ENCODE data around the gene PCP4L1.
"Not testable (repeated sequence)": the region's sequence is repeated elsewhere in the genome, so short reads cannot be mapped to it uniquely, and the experiment has no call there.

PCP4L1 gene

DNA sequence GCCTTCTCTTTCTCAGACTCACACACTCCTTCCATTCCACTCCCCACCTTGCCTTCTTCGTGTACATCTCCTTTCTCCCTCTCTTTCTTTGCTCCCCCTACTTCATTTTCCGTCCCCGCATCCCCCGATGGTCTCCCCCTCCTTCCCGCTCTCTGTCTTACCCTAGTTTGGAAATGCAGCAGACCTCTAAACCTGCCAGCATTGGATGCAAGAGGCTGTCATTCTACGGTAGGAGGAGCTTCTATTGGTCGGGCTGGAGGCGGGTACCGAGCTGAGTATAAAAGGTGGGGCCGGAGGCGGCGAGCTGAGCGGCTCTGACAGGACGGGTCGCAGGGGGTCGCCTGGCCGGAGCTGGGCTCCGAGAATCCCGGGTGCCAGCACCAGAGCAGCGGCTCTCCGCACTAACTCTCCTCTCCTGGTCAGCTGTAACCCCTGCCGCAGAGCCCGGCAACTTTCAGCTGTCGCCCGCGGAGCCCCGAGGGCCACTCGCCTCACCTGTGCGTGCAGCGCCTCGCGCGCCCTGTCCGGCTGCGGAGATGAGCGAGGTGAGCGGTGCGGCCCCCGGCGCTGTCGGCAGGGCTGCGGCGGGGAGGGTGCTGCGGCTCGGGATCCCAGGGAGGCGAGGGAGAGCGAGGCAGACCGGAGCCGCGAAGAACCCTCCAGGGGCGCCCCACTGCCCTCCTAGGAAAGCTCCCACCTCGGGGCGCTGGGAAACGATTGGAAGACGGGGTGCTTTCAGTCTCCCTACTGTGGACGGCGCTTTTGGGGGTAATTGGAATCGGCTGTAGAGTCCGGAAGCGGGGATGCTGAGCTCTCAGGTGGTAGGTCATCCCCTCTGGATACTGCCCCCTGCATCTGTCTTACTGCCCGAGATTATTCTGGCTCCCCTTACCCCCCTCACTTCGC is at the start of gene PCP4L1:
PCP4L1 (plus strand) TSS at position 307 of the 906 bp plus-strand sequence; CDS start at position 537, 230 bp downstream.
- intact Hi-C loops (cut with DNase I): no loop called here
- peak; percentile 63 to 95 (median 86) for DNase-seq

DNA sequence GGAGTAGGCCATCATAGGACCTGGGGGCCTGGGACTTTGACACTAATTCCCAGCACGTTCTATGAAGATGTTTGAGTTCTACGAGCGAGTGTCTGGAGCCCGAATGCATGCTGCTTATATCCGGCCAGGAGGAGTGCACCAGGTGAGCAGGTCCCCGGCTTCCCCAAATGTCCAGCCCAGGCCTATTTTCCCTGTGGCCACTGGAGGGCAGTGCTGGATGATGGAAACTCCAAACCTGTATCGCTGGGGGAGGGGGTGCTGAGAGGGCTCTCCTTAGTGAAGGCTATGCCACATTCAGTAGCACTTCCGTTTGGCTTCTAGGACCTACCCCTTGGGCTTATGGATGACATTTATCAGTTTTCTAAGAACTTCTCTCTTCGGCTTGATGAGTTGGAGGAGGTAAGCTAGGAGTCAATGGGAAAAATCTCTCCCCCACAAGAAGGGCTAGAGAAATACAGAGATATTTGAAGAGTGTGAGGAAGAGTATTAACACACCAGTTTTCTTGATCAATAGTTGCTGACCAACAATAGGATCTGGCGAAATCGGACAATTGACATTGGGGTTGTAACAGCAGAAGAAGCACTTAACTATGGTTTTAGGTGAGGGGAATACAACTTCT is 48.6 kb upstream of the PCP4L1 start:
- intact Hi-C loops (cut with DNase I): no loop called here
- peak in 41 of 42 donors; percentile 56 to 89 (median 75) for DNase-seq

DNA sequence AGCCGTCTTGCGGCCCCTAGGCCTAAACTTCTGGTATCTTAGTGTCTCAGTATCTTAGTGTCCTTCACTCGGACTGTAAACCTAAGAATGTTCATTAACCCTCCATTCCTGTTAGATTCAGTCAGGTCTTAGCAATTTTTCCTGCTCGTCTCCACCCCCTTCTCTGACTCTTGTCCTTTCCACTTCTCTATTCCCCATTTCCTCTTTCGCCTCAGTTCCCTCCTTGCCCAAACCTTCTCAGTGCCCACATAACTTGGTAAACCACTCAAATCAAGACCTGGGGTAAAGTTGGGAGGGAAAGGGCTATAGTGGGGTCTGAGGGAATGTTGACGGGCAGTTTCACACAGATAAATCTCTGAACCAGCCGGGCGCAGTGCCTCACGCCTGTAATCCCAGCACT is 44.2 kb upstream of the PCP4L1 start:
- intact Hi-C loops (cut with DNase I): no loop called here

DNA sequence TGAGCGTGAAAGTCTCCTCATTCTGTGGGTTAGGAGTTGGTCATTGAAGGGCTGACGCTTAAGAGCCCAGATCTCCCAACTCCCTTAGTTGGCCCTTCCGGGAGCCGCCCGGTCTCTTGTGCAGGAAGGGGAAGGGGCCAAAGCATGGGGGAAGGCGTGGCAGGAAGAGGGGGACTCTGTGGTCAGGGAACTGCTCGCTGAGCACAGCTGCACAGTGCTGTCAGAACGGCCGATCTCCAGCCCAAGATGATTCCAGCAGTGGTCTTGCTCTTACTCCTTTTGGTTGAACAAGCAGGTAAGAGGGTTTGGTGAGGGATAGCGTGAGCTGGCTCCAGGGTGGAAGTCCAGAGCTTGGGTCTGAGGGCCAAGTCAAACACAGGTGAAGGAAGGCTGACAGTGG is 43.5 kb upstream of the PCP4L1 start, which contains the start of gene FCER1G:
FCER1G (plus strand) TSS at position 220 of the 400 bp plus-strand sequence; CDS start at position 247, 27 bp downstream.
- intact Hi-C loops (cut with DNase I): no loop called here
- peak in 16 of 42 donors; percentile 33 to 68 (median 52) for DNase-seq

More for the DNA sequence above, 44.2 kb upstream of the PCP4L1 start:
- no peak for DNase-seq

DNA sequence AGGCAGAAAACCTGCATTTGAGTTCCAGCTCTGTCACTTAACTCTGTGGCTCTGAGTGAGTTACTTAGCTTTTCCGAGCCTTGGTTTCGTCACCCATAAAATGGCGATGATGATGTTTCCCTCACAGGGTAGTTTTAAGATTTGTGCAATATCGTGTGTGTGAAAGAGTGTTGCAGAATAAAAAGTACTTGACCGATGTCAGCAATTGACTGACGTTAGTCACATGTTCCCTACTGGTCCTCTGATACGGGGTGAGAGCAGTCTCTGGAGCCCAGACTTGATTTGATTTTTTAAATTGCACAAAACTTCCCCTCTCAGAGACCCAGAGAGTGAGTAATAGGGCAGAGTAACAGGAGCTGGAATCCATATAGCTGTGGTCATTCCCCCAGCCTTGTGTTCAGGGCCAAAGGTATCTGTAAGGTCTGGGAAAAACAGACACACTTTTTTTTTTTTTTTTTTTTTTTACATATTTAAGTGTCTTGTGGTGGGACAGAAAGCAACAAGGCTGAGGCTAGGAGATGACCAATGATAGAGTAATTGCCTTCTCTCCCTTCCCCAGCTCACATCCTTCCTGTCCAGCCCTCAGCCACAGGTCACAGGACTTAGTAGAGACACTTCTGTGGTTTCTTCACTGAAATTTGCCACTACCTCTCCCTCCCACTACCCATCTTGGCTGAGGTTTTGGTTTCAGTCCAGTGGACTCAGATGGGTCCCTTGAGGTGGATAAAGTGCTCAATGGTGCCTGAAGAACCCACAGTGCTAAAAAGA is 41.4 kb upstream of the PCP4L1 start:
- DNase-seq: peak in 1 of 42 donors; percentile 10
- intact Hi-C loops (cut with DNase I): no loop called here

DNA sequence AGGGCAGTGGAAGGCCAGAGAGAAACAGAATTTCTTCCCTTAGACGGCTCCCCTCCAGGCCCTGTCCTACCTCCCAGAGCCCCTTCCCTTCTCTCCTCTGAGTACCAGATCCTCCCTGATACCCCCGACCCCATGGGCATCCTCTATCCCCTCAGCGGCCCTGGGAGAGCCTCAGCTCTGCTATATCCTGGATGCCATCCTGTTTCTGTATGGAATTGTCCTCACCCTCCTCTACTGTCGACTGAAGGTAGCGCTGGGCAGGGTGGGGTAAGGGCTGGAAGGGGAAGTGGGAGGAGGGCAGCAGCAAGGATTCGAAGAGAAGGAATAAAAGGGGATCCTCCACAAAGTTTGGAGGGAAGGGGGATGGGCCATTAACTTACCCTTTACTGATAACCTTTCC is 40.7 kb upstream of the PCP4L1 start:
- DNase-seq: no peak
- intact Hi-C loops (cut with DNase I): no loop called here

DNA sequence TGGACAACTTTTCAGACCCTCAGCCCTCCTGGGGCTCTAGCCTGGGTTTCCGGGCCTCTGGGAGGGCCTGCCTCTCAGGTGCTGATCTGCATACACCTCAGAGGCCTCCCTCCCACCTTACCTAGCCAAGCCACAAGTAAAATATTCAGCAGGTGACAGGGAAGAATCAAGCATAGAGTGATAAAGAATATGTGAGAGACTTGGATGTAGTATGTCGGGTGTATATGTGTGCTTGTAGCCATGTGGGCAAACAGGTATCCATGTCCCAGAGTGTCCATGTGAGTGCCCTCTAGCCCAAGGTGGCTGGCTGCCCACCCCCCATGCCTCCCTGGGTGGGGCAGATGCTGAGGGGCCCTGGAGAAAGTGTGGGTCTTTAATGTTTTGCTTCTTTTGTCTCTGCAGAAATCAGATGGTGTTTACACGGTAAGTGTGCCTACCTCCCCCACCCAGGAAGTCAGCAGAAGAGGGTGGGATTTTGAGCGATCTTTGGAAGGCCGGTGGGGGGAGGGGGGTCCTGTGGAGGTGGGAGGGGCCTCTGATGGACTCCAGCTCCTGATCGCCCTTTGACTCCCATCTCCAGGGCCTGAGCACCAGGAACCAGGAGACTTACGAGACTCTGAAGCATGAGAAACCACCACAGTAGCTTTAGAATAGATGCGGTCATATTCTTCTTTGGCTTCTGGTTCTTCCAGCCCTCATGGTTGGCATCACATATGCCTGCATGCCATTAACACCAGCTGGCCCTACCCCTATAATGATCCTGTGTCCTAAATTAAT is 40.1 kb upstream of the PCP4L1 start:
- intact Hi-C loops (cut with DNase I): no loop called here
- no peak for DNase-seq

DNA sequence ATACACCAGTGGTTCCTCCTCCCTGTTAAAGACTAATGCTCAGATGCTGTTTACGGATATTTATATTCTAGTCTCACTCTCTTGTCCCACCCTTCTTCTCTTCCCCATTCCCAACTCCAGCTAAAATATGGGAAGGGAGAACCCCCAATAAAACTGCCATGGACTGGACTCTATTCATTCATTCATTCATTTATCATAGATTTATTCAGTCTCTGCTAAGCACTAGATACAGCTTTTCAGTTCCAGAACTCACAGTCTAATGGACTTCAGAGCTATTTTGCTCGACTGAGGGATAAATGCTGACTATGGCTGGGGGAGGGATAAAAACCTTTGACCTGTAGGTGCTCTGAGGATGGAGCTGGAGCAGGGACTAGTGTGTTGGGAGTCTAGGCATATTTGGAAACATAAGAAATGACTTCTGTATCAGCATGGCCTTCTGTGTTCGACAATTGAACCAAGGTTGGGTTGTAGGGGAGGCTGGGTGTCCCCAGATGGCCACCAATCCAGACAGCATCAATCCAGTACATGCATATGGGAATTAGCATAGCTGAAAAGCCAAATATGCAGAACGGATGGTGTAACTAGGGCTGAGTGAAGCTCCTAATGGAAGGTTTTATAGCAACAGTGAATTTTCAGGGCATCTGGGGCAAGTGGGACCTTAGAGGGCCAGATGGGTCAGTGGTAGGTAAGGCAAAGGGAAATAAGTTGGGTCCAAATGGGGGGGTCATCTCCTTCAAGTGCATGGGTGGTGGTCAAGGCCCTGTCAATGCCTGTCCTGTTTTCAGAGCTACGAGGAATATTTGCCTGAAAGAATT is 39.3 kb upstream of the PCP4L1 start:
- DNase-seq: no peak

DNA sequence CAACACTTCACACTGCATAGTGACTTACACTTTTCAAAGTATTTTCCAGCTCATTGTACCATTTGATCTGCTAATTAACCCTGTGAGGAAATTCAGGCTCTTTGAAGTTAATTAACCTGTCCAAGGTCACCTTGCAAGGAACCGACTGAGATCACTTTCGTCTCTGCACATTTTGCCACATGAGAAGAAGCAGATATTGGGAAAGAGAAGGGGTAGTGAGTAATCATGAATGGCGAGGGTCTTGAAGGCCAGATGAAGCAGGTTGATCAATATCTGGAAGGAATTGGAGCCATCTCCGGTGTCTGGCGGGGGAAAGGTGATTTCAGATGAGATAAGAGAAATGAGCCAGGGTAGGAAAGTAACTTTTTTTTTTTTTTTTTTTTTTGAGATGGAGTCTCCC is 38.5 kb upstream of the PCP4L1 start:
- no peak for DNase-seq
- intact Hi-C loops (cut with DNase I): no loop called here

More for the DNA sequence above, 39.3 kb upstream of the PCP4L1 start:
- intact Hi-C loops (cut with DNase I): no loop called here

DNA sequence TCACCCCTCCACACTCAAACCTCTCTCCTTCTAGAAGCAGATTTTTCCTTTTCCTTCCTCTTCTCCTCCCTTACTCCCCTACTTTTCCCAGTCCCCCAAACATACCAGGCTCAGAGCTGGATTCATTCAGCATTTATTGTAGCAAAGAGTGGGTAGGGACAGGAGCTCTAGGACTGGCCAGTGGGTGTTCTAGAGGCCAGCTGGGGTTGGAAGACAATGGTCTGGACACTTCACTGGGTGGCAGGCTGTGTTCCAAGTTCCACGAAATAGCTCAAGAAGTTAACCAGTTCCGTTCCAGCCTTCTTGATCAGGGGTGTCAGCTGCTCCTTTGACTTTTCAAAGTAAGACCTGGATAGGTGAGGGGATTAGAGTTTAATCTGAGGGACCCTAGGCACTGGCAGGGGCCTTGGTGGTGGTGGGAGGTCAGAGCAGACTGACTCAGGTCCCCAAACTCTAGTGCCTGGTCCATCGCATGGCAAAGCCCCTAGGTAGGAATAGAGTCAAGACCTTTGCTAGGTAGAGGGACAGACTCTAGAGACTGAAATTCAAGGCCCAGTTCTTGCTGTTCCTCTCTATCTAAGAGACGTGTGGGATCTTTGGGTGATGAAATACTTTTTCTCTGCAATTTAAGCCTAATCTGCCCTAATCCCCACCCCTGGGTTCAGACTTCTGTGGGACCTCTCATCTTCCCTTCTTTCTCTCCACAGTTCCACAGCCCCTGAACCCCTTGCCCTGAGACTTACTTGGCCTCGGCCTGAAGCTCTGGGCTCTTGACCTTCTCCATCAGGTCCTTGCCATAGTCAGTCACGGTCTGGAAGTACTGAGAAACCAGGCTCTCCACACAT is 36.1 kb upstream of the PCP4L1 start:
- no peak for DNase-seq
- intact Hi-C loops (cut with DNase I): no loop called here

DNA sequence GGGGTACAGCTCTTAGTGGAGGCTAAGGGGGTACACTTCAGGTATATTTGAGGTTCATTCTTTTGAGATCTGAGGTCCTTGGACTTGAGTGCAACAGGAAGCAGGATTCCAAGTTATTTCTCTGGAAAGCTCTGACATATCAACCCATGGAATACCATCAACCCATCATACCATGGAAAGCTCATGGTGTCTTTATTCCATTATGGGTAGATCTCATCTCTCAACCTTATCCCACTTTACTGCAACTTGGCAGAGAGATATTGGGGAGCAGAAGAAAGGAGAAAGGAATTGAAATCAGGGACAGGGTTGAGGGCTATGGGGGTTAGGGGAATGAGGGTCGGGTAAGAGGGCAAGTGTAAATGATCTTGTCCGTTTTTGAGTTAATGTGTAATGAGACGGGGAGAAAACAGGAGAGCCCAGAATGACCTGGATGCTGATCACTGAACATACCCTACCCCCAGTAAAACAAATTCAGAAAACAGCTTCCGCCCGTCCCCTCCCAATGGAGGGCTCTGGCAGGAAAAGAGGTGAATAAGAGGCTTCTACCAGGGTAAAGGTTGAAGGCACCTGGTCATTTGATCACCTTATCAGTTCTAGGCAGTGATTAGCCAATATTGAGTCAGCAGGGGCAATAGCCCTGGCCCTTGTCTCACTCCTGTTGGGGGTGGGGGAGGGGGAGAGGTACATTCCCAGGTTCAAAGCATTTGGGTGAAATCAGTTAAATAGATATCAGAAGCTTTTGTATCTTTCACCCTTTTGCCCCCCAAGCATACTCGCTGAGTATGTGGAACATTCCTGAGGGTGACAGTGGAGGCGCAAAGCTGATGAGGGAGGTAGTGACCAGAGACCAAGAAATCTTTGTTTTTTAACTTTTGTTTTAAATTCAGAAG is 34.5 kb upstream of the PCP4L1 start:
- no peak for DNase-seq
- intact Hi-C loops (cut with DNase I): no loop called here

DNA sequence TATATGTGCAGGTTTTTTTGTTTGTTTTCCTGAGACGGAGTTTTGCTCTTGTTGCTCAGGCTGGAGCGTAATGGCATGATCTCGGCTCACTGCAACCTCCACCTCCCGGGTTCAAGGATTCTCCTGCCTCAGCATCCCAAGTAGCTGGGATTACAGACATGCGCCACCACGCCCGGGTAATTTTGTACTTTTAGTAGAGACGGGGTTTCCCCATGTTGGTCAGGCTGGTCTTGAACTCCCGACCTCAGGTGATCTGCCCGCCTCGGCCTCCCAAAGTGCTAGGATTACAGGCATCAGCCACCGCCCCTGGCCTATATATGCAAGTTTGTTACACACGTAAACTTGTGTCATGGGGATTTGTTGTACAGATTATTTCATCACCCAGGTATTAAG is 33.9 kb upstream of the PCP4L1 start:
- not testable (repeated sequence) for DNase-seq
- intact Hi-C loops (cut with DNase I): loop anchor here (5.0 kb wide), 3 partner anchors 68 to 163 kb away; partner anchors contain the start of gene SDHC

DNA sequence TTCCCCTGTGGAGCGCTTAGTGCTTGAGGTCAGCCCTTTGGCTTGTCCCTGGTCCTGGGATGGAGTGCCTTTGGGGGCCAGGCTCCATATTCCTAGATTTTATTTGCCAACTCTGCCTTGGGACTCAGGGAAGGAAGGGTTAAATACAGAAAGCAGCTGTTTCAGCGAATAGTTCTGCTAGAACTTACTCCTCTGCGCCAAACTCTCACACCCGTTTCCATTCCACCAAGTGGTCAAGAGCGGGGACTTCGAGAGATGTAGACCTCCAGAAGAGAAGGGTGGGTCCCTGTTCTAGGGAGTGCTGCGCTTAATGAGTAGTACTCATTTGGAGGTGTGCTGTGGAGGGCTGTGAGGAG is 33.4 kb upstream of the PCP4L1 start:
- DNase-seq: no peak
- intact Hi-C loops (cut with DNase I): loop anchor here (5.0 kb wide), 3 partner anchors 67 to 162 kb away; partner anchors contain the start of gene SDHC

DNA sequence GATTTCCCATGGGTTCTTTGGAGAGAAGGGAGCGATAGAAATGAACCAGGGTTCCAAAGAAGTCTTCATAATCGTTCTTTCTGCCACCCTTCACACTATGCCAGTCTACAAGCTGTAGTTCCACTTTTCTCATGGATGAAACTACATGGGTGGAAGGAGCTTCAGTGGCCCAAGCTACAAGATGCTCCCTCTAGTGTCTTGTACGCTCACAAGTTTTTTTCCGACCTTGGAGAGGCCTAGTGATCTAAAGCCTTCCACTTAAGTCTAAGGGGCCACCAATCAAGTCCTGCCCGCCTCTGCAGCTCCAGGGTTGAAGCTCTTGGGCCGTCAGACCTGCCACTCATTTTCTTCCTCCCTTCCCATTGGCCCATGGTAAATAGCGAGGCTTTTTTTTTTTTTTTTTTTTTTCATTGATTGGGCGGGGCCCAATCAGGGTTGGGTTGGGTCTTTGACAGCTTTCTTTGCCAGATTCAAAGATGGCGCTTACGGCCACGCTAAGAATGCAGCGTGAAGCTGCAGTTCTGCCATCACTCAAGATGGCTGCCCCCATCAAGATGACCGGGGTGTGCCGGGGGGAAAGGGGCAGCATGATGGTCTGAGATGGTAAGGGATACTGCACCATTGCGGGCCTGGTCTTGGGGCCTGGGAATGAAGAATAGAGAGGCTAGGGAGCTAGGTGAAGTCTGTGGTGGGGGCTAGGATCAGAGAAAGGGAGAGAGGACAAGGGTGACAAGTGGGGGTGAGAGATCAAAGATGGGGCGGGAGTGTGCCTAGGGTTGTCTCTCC is 32.8 kb upstream of the PCP4L1 start, which contains the start of gene TOMM40L:
TOMM40L (plus strand) TSS at position 527 of the 786 bp plus-strand sequence. CDS start 430 bp downstream, outside the sequence.
- DNase-seq: peak; percentile 82 to 98 (median 93)
- intact Hi-C loops (cut with DNase I): loop anchor here (2.0 to 5.0 kb wide), 4 partner anchors 23 to 162 kb away; partner anchors contain the start of genes NDUFS2 and SDHC

DNA sequence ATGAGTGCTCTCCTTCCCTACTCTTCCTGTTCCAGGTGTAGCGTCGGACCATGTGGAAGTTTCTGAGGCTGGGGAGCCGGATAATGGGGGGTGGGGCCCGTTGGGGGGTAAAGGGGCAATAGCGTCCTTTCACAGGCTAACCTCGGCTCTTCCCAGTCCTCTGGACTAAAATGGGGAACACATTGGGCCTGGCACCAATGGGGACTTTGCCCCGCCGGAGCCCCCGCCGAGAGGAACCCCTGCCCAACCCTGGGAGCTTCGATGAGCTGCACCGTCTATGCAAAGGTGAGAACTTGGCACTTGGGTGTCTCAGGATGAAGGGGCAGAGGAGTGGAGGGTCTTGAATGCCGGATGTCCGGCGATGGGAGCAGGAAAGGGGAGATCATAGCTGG is 32.2 kb upstream of the PCP4L1 start:
- intact Hi-C loops (cut with DNase I): loop anchor here (2.0 to 5.0 kb wide), 4 partner anchors 24 to 161 kb away; partner anchors contain the start of genes NDUFS2 and SDHC
- DNase-seq: peak in 2 of 42 donors; percentile 19 to 25

Data from head of caudate nucleus (tissue), 42 donors.